ENCODE results near the gene OXCT2.

OXCT2 gene

GRCh38 chr1:39760074-39761008 lies 10.8 kb downstream of the OXCT2 start:
- peaks cover 7% of the 10 kb centered on the region; the same call in 1 of the 2 replicates for H3K36me3 ChIP-seq (ENCODE audit: insufficient read depth, low read length)
- TF ChIP-seq EZH2 (IDR thresholded peaks at IDR 0.05; ENCODE audit: borderline replicate concordance, low read depth, low read length, severe bottlenecking) (no peak), CTCF (IDR thresholded peaks at IDR 0.05; ENCODE audit: borderline replicate concordance, extremely low read depth, low read length, poor library complexity, severe bottlenecking) (no peak)
- H2AFZ ChIP-seq (ENCODE audit: low read depth, low read length): no peak overlapping the region
- H3K4me2 ChIP-seq (ENCODE audit: insufficient read depth, low read length): no peak overlapping the region
- DNase-seq (no peak), ATAC-seq (ENCODE audit: insufficient read depth, low read depth) (no peak)
- no peaks in the 10 kb centered on the region for H3K79me2 ChIP-seq (ENCODE audit: insufficient read depth, low read length)
- H3K9me3 ChIP-seq (ENCODE audit: insufficient read depth, low read length, severe bottlenecking): no peaks in the 10 kb centered on the region
- H3K27ac ChIP-seq (ENCODE audit: low read length): no peak overlapping the region
- H3K4me3 ChIP-seq (ENCODE audit: low read depth in 1 of 2, low read length in 2 of 2): no peak overlapping the region
- H3K4me1 ChIP-seq (ENCODE audit: insufficient read depth, low read length): no peaks in the 10 kb centered on the region
- no peak overlapping the region for H3K9ac ChIP-seq (ENCODE audit: low read depth, low read length)
- H4K20me1 ChIP-seq (ENCODE audit: insufficient read depth, low read length): 0 out of 2 replicates have a peak, but pooled peaks cover 4% of the 10 kb centered on the region
- H3K27me3 ChIP-seq (ENCODE audit: insufficient read depth, low read length, poor library complexity): no peaks in the 10 kb centered on the region

- H3K4me3 ChIP-seq (ENCODE audit: low read depth in 1 of 2, low read length in 2 of 2): no peak overlapping the region
- ATAC-seq (ENCODE audit: insufficient read depth, low read depth): no peak
These were observed 11.8 kb downstream of the OXCT2 start for GRCh38 chr1:39759436-39759726.

GRCh38 chr1:39758556-39759435 lies 12.4 kb downstream of the OXCT2 start:
- H3K9ac ChIP-seq (ENCODE audit: low read depth, low read length): no peak overlapping the region
- no peak overlapping the region for H3K4me2 ChIP-seq (ENCODE audit: insufficient read depth, low read length)
- no peak overlapping the region for H3K27ac ChIP-seq (ENCODE audit: low read length)
- no peak for DNase-seq
- H3K36me3 ChIP-seq (ENCODE audit: insufficient read depth, low read length): peaks cover 13% of the 10 kb centered on the region; the same call in 1 of the 2 replicates
- 0 out of 2 replicates have a peak, but pooled peaks cover 4% of the 10 kb centered on the region for H4K20me1 ChIP-seq (ENCODE audit: insufficient read depth, low read length)
- H3K27me3 ChIP-seq (ENCODE audit: insufficient read depth, low read length, poor library complexity): no peaks in the 10 kb centered on the region
- H3K9me3 ChIP-seq (ENCODE audit: insufficient read depth, low read length, severe bottlenecking): no peaks in the 10 kb centered on the region
- H2AFZ ChIP-seq (ENCODE audit: low read depth, low read length): no peak overlapping the region
- no peak overlapping the region for H3K4me3 ChIP-seq (ENCODE audit: low read depth in 1 of 2, low read length in 2 of 2)
- H3K4me1 ChIP-seq (ENCODE audit: insufficient read depth, low read length): no peaks in the 10 kb centered on the region
- no peaks in the 10 kb centered on the region for H3K79me2 ChIP-seq (ENCODE audit: insufficient read depth, low read length)
- TF ChIP-seq CTCF (IDR thresholded peaks at IDR 0.05; ENCODE audit: borderline replicate concordance, extremely low read depth, low read length, poor library complexity, severe bottlenecking) (no peak), EZH2 (IDR thresholded peaks at IDR 0.05; ENCODE audit: borderline replicate concordance, low read depth, low read length, severe bottlenecking) (no peak)
- no peak for ATAC-seq (ENCODE audit: insufficient read depth, low read depth)

More at GRCh38 chr1:39759436-39759726, 11.8 kb downstream of the OXCT2 start:
- Histone ChIP-seq H3K4me1 (ENCODE audit: insufficient read depth, low read length) (no peaks in the 10 kb centered on the region), H2AFZ (ENCODE audit: low read depth, low read length) (no peak overlapping the region), H3K9me3 (ENCODE audit: insufficient read depth, low read length, severe bottlenecking) (no peaks in the 10 kb centered on the region), H3K9ac (ENCODE audit: low read depth, low read length) (no peak overlapping the region), H3K27ac (ENCODE audit: low read length) (no peak overlapping the region), H3K4me2 (ENCODE audit: insufficient read depth, low read length) (no peak overlapping the region), H3K27me3 (ENCODE audit: insufficient read depth, low read length, poor library complexity) (no peaks in the 10 kb centered on the region), H3K79me2 (ENCODE audit: insufficient read depth, low read length) (no peaks in the 10 kb centered on the region), H4K20me1 (ENCODE audit: insufficient read depth, low read length) (0 out of 2 replicates have a peak, but pooled peaks cover 4% of the 10 kb centered on the region), H3K36me3 (ENCODE audit: insufficient read depth, low read length) (peaks cover 10% of the 10 kb centered on the region; the same call in 1 of the 2 replicates)
- no peak for TF ChIP-seq EZH2 (IDR thresholded peaks at IDR 0.05; ENCODE audit: borderline replicate concordance, low read depth, low read length, severe bottlenecking)
- no peak for TF ChIP-seq CTCF (IDR thresholded peaks at IDR 0.05; ENCODE audit: borderline replicate concordance, extremely low read depth, low read length, poor library complexity, severe bottlenecking)
- DNase-seq: no peak
